H9 (cell line): Measurements from ENCODE around the gene SLC9A9. TPM values are rescaled to one million over a fixed set of nuclear protein-coding genes. Genes with fewer than 3 reads are reported as not detected.
A peak's percentile ranks its signal among the peaks of the same experiment; 100 is the strongest.

ENCODE experiments used
- DNase-seq: peaks from one replicate; pipeline ENCODE4 v3.0.0-alpha.2; 2017
- H2AFZ ChIP-seq: one replicate; pipeline ENCODE4 v1.6.1; 2013; ENCODE audit warnings: mild to moderate bottlenecking, low read length, control low read depth, moderate library complexity
- H2AK5ac ChIP-seq: 2 replicates; pipeline ENCODE4 v1.6.1; 2013; ENCODE audit warnings: low read length, control low read depth, mixed read lengths; ENCODE audit not compliant: insufficient read length
- H2BK120ac ChIP-seq: one replicate; pipeline ENCODE4 v1.6.1; 2013; ENCODE audit warnings: low read depth, mild to moderate bottlenecking, low read length, control low read depth, inconsistent platforms; ENCODE audit not compliant: poor library complexity, severe bottlenecking
- H2BK12ac ChIP-seq: 2 replicates; pipeline ENCODE4 v1.6.1; 2013; ENCODE audit warnings: low read length, control low read depth, mixed read lengths, low read depth; ENCODE audit not compliant: insufficient read length
- H2BK15ac ChIP-seq: 2 replicates; pipeline ENCODE4 v1.6.1; 2013; ENCODE audit warnings: low read depth, low read length, control low read depth
- H2BK20ac ChIP-seq: one replicate; pipeline ENCODE4 v1.6.1; 2013; ENCODE audit warnings: low read depth, mild to moderate bottlenecking, low read length, control low read depth, inconsistent platforms; ENCODE audit not compliant: poor library complexity, severe bottlenecking
- H2BK5ac ChIP-seq: 2 replicates; pipeline ENCODE4 v1.6.1; 2013; ENCODE audit warnings: low read length, control low read depth, mixed read lengths; ENCODE audit not compliant: insufficient read length
- H3K14ac ChIP-seq: 2 replicates; pipeline ENCODE4 v1.6.1; 2013; ENCODE audit warnings: low read length, control low read depth; ENCODE audit not compliant: insufficient read depth
- H3K18ac ChIP-seq: 2 replicates; pipeline ENCODE4 v1.6.1; 2013; ENCODE audit warnings: low read depth, mild to moderate bottlenecking, mixed read lengths, low read length, control low read depth; ENCODE audit not compliant: insufficient read length
- H3K23ac ChIP-seq: 2 replicates; pipeline ENCODE4 v1.6.1; 2013; ENCODE audit warnings: low read length, control low read depth, mixed read lengths, low read depth; ENCODE audit not compliant: insufficient read length
- H3K23me2 ChIP-seq: 2 replicates; pipeline ENCODE4 v1.6.1; 2013; ENCODE audit warnings: low read depth, mild to moderate bottlenecking, mixed read lengths, low read length, control low read depth; ENCODE audit not compliant: insufficient read length, poor library complexity, severe bottlenecking
- H3K27ac ChIP-seq: 2 replicates; pipeline ENCODE4 v1.5.1; 2013; ENCODE audit warnings: low read length, control low read depth, mixed read lengths, low read depth; ENCODE audit not compliant: insufficient read length
- H3K27me3 ChIP-seq: 2 replicates; pipeline ENCODE4 v1.6.1; 2013; ENCODE audit warnings: low read length, control low read depth, inconsistent platforms; ENCODE audit not compliant: insufficient read depth
- H3K4ac ChIP-seq: 2 replicates; pipeline ENCODE4 v1.6.1; 2013; ENCODE audit warnings: low read depth, mild to moderate bottlenecking, control low read depth, inconsistent platforms, low read length, moderate library complexity
- H3K4me1 ChIP-seq: 2 replicates; pipeline ENCODE4 v1.6.1; 2013; ENCODE audit warnings: low read length, control low read depth, inconsistent platforms; ENCODE audit not compliant: insufficient read depth
- H3K4me2 ChIP-seq: 2 replicates; pipeline ENCODE4 v1.6.1; 2013; ENCODE audit warnings: low read length, control low read depth, mixed read lengths; ENCODE audit not compliant: insufficient read length, insufficient read depth
- H3K56ac ChIP-seq: 2 replicates; pipeline ENCODE4 v1.6.1; 2013; ENCODE audit warnings: low read depth, mild to moderate bottlenecking, mixed read lengths, low read length, control low read depth; ENCODE audit not compliant: insufficient read length
- H3K79me1 ChIP-seq: 2 replicates; pipeline ENCODE4 v1.6.1; 2013; ENCODE audit warnings: low read depth, mild to moderate bottlenecking, moderate library complexity, low read length, control low read depth, inconsistent platforms; ENCODE audit not compliant: insufficient read depth, poor library complexity, severe bottlenecking
- H3K79me2 ChIP-seq: 2 replicates; pipeline ENCODE4 v1.6.1; 2013; ENCODE audit warnings: low read length, control low read depth, inconsistent platforms; ENCODE audit not compliant: insufficient read depth
- H3K9ac ChIP-seq: 2 replicates; pipeline ENCODE4 v1.6.1; 2013; ENCODE audit warnings: low read length, control low read depth, mixed read lengths; ENCODE audit not compliant: insufficient read length; ENCODE audit errors: extremely low read depth
- H3K9me3 ChIP-seq: one replicate; pipeline ENCODE4 v1.6.1; 2013; ENCODE audit warnings: low read depth, low read length, inconsistent platforms; ENCODE audit not compliant: control insufficient read depth
- H3T11ph ChIP-seq: one replicate; pipeline ENCODE4 v1.6.1; 2013; ENCODE audit warnings: mild to moderate bottlenecking, low read length, control low read depth, inconsistent platforms
- H4K20me1 ChIP-seq: one replicate; pipeline ENCODE4 v1.6.1; 2013; ENCODE audit not compliant: control insufficient read depth, insufficient read length, insufficient read depth
- H4K5ac ChIP-seq: 2 replicates; pipeline ENCODE4 v1.6.1; 2013; ENCODE audit warnings: low read depth, mild to moderate bottlenecking, mixed read lengths, low read length, control low read depth; ENCODE audit not compliant: insufficient read length
- H4K8ac ChIP-seq: replicated peaks from 2 replicates; pipeline ENCODE4 v1.6.1; 2013; ENCODE audit warnings: low read length, control low read depth, mixed read lengths, low read depth; ENCODE audit not compliant: insufficient read length
- H4K91ac ChIP-seq: 2 replicates; pipeline ENCODE4 v1.6.1; 2013; ENCODE audit warnings: low read depth, mild to moderate bottlenecking, moderate library complexity, mixed read lengths, low read length, control low read depth; ENCODE audit not compliant: insufficient read length
- H3K27ac Mint-ChIP-seq, 3 experiments: 2 replicates in 2 of 3; 3 replicates in 1 of 3; pipeline ENCODE4 v1.8.0; 2020 to 2021; ENCODE audit warnings: mixed read lengths in 3 of 3, mild to moderate bottlenecking in 1 of 3, moderate library complexity in 1 of 3
- H3K27me3 Mint-ChIP-seq: 2 replicates; pipeline ENCODE4 v1.8.0; 2021; ENCODE audit warnings: low read depth, mild to moderate bottlenecking, moderate library complexity, mixed read lengths
- H3K36me3 Mint-ChIP-seq, 3 experiments: 2 replicates in 2 of 3; 3 replicates in 1 of 3; pipeline ENCODE4 v1.8.0; 2020 to 2021; ENCODE audit warnings: low read depth in 3 of 3, mixed read lengths in 3 of 3; ENCODE audit not compliant: insufficient read depth in 1 of 3
- H3K4me1 Mint-ChIP-seq, 2 experiments: 2 replicates each; pipeline ENCODE4 v1.8.0; 2020; ENCODE audit warnings: mixed read lengths in 2 of 2
- H3K4me3 Mint-ChIP-seq, 2 experiments: 2 replicates in 1 of 2; 3 replicates in 1 of 2; pipeline ENCODE4 v1.8.0; 2020 to 2021; ENCODE audit warnings: mild to moderate bottlenecking in 2 of 2, mixed read lengths in 2 of 2, moderate library complexity in 1 of 2
- H3K9me3 Mint-ChIP-seq, 2 experiments: 2 replicates in 1 of 2; 3 replicates in 1 of 2; pipeline ENCODE4 v1.8.0; 2020; ENCODE audit warnings: mild to moderate bottlenecking in 2 of 2, mixed read lengths in 2 of 2, moderate library complexity in 1 of 2
- CTCF ChIP-seq: fragments of 200-600 bp; sonication (generic); conservative IDR thresholded peaks from 3 replicates; pipeline ENCODE4 v1.8.0; 2021; ENCODE audit warnings: antibody characterized with exemption, mild to moderate bottlenecking
- WGBS: extraction: QIAGEN DNeasy Blood & Tissue Kit; methylation state at CpG from one replicate; pipeline ENCODE4 v1.1.7; 2013; ENCODE audit warnings: missing lambda C conversion rate, low lambda C conversion rate, mixed read lengths; ENCODE audit not compliant: insufficient read length; ENCODE audit errors: extremely low coverage; 5-methylcytosine and 5-hydroxymethylcytosine counted together
- total RNA-seq: library from RNA; stranded (reverse); gene quantifications from 2 replicates; pipeline ENCODE4 v1.2.1, GENCODE V29; 2021

SLC9A9 gene
- total RNA-seq, 1 experiment from 2014 or later, result 0.35 TPM

GRCh38 chr3:143314251-143315093, 533.8 kb downstream of the SLC9A9 start:
- Mint-ChIP-seq H3K4me3 (no peak overlapping the region), H3K4me1 (peaks cover 2% of the 10 kb centered on the region in 2 experiments; a peak in 1 of 4 replicates), H3K27me3 (no peaks in the 10 kb centered on the region), H3K27ac (peak overlapping the region in 1 of 3 experiments; percentile 8; a peak in 1 of 7 replicates), H3K9me3 (no peaks in the 10 kb centered on the region), H3K36me3 (no peaks in the 10 kb centered on the region)
- no peak overlapping the region for H3T11ph ChIP-seq
- WGBS, result no CpG with 5 or more reads among the region's 9 CpGs
- no peak overlapping the region for H4K8ac ChIP-seq
- H4K20me1 ChIP-seq, result no peaks in the 10 kb centered on the region
- no peak overlapping the region for H4K91ac ChIP-seq
- H2AK5ac ChIP-seq, result no peak overlapping the region
- H2BK5ac ChIP-seq, result no peak overlapping the region
- no peak overlapping the region for H3K23ac ChIP-seq
- H2BK15ac ChIP-seq, result no peak overlapping the region
- no peak overlapping the region; the same call in 1 of the 2 replicates for H3K14ac ChIP-seq
- no peaks in the 10 kb centered on the region for H3K4me1 ChIP-seq
- no peak overlapping the region for H3K4me2 ChIP-seq
- H3K27ac ChIP-seq, result no peak overlapping the region
- no peak for DNase-seq
- H3K9ac ChIP-seq, result no peak overlapping the region
- no peak for TF ChIP-seq CTCF
- no peaks in the 10 kb centered on the region for H3K23me2 ChIP-seq
- no peaks in the 10 kb centered on the region for H3K27me3 ChIP-seq
- no peak overlapping the region for H2BK120ac ChIP-seq
- no peaks in the 10 kb centered on the region for H3K79me1 ChIP-seq
- no peak overlapping the region for H2BK20ac ChIP-seq
- H2AFZ ChIP-seq, result no peak overlapping the region
- H3K4ac ChIP-seq, result no peak overlapping the region
- no peaks in the 10 kb centered on the region for H3K9me3 ChIP-seq
- no peak overlapping the region for H3K18ac ChIP-seq
- no peaks in the 10 kb centered on the region for H3K79me2 ChIP-seq
- H4K5ac ChIP-seq, result no peak overlapping the region
- H2BK12ac ChIP-seq, result no peak overlapping the region
- H3K56ac ChIP-seq, result no peak overlapping the region
